CD4-positive, alpha-beta T cell treated with Interleukin-15 for 4 hours (primary cell): ENCODE results near the gene DPP10.

ENCODE experiments used
- DNase-seq: peaks from one replicate; pipeline ENCODE4 v3.0.0-alpha.2; 2020; ENCODE audit warnings: low spot score

Gene DPP10

GRCh38 chr2:115739574-115739973, 1297.1 kb downstream of the DPP10 start:
- DNase-seq, result no peak

- DNase-seq, result no peak
Measured at GRCh38 chr2:115746151-115746550, 1303.7 kb downstream of the DPP10 start.

- no peak for DNase-seq
Measured at GRCh38 chr2:115757286-115757685, 1314.8 kb downstream of the DPP10 start.

- no peak for DNase-seq
Measured at GRCh38 chr2:115763601-115764000, 1321.2 kb downstream of the DPP10 start.

DNA sequence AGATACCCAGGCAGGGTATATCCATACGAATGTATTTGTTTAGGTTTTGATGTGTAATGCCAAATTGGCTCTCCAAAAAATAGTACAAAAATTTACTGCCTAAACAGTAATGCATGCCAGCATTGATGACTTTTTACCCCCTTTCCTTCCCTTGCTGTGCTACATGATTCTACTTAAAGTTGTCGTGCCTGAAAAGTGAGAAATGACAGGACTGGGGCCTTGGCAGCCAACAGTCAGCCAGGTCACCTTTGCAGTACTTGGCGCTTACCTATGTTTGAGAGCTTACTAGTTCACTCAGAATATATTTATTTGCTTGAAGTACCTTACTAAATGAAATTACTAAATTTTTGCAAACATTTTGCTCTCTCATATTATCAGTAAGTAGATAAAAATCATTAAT, 1329.1 kb downstream of the DPP10 start:
- DNase-seq, result no peak

- DNase-seq, result no peak
Measured at GRCh38 chr2:115774361-115774760, 1331.9 kb downstream of the DPP10 start.

DNA sequence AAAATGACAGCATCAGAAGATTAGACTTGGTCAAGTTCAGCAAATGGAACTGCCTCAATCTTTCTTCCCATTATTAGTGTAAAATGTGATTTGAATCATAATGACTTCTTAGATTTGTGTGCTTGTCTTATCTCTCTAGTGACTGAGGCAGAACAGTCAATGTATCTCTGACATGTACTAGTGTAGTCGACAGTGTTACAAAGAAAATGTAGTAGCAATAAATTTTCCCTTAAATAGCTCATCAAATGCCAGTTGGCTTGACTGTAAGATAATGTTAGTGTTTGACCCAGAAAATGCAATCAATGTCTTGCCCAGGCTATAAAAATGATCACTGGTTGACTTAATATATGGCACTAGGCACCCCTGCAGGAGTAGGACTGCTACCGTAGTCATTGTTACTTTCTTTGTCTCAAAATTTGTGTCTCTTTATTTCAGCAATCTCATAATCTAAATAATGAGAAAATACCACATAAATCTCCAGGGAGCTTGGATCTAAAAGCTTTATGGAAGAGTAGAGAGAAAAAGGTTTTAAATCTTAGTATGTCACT, 1336.7 kb downstream of the DPP10 start:
- DNase-seq, result no peak

DNA sequence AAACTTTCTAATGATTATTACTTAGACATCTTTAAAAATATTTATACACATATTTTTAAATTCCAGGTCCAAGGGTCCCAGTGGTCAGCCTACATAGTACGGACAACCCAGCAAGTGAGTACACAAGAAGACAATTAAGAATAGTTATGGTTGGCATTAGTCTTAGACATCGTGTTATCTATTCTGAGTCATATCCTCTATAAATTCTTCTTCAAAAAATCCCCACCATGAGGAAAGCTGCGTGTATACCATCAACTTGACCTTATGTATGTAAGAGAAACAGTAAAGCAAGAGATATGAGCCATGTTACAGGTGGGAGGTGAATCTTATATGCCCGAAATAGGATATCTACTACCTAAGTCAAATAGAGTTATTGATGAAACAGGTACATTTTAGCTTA, 1339.8 kb downstream of the DPP10 start:
- no peak for DNase-seq

DNA sequence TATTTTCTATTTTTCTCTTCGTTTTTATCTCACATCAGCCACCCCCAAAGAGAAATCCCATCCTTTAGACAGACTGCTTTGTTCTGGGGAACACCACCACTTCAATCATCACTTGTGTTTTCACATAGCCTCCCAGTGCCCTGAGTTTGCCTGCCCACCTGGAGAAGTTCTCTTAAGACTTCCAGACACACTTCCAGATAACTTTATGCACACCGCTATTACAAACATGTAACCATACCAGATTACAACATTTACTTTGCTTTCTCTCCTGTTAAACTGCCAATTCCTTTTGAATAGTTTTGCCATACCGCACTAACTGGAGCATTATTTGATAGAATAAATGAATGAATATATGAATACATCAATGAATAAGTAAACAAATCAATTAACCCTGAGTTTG, 1353.6 kb downstream of the DPP10 start:
- no peak for DNase-seq

DNA sequence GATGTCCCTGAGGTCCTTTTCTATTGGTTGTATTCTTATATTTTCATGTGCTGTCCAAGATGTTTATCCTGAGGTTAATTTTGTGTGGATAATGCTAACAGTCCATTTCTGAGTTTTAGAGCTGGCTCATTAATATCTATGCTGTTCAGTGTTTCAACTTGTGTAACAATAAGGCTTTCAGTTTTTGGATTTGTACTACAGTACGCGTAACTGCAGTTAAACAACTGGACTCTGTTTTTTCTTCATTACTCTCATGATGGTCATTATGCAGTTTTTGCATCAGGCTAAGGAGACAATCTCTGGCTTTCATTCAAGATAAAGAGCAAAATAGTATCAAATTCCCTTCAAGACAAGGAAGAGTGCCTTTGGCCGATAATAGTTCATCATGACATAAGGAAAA, 1364.8 kb downstream of the DPP10 start:
- no peak for DNase-seq

GRCh38 chr2:115825912-115826311, 1383.5 kb downstream of the DPP10 start:
- DNase-seq, result no peak

DNA sequence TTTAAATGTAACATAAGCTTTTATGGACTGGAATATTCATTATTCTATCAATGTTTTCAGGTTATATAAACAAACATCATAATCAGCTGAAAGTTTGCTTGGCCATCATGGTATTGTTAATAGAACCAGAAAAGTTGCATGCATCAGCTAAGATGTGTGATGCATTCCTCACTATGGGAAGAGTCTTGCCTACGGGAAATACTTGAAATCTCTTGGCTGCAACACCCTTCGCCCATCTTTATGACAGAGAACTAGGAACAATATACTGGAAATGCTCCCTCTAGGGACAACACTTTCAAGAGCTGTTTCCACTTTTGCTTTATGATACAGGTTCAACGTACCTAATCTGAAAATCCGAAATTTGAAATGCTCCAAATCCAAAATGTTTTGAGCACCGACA, 1390.8 kb downstream of the DPP10 start:
- DNase-seq, result no peak

DNA sequence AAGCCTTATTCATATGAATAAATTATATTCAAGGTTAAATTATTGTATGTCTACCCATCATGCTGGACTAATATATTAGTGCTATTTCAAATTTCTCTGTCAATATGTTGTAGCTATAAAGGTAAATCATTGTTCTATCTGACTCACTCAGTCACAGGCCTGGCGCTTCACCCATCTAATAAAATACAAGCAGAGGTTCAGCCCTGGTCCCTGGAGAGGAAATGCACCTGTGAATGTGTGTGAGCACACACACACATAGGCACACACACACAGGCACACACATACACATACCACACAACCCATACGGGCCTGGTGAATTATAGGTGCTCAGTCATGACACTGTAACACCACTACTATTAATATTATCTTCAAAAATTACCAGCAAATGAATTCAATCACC, 1396.1 kb downstream of the DPP10 start:
- DNase-seq, result no peak

DNA sequence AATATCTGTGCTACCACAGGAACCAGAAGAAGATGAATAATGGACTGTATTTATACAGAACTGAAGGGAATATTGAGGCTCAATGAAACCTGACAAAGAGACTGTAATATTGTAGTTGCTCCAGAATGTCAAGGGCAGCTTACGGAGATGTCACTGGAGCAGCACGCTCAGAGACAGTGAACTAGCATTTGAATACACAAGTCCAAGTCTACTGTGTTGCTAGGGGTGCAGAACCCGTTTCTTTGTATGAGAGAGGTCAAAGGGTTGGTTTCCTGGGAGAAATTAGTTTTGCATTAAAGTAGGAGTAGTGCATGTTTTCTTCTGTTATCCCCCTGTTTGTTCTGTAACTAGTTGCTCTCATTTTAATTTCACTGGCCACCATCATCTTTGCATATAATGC, 1399.9 kb downstream of the DPP10 start:
- DNase-seq, result no peak

- DNase-seq, result no peak
Measured at GRCh38 chr2:115848192-115848591, 1405.8 kb downstream of the DPP10 start.

- DNase-seq, result no peak
Measured at GRCh38 chr2:115867024-115867423, 1424.6 kb downstream of the DPP10 start.

- no peak for DNase-seq
Measured at GRCh38 chr2:115874427-115874826, 1432.0 kb downstream of the DPP10 start.

GRCh38 chr2:115880558-115880957, 1438.1 kb downstream of the DPP10 start:
- no peak for DNase-seq

DNA sequence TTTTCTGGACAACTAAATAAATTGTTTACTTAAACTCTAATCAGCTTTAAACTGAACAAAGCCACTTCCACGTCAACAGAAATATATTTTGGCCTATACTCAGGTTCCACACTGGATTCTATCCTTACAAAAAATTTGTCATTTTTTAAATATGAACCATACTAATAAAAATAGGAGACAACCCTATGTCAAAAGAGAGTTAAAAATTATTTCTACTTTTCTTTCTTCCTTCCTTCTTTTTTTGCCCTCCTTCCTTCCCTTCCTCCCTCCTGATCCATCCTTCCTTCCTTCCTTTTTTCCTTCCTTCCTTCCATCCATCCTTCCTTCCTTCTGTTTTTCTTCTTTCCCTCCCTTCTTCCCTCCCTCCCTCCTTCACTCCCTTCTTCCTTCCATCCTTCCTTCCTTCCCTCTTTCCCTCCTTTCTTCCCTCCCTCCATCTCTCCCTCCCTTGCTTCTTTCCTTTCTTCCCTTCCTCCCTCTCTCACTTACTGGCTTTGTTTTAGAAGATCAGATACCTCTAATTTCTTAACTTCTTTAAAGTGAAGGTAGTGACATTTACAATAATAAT, 1444.9 kb downstream of the DPP10 start:
- DNase-seq, result no peak
